Myocyte (in vitro differentiated cells): Measurements from ENCODE around the gene BAIAP2. TPM values are rescaled to one million over a fixed set of nuclear protein-coding genes. Genes with fewer than 3 reads are reported as not detected.
A peak's percentile ranks its signal among the peaks of the same experiment; 100 is the strongest.

Experiments used
- DNase-seq: peaks from one replicate; pipeline ENCODE4 v3.0.0-alpha.2; 2012; ENCODE audit warnings: low read depth
- total RNA-seq: library from RNA; depleted of rRNA; stranded (reverse); fragments of >200 nt; gene quantifications from 2 replicates; pipeline ENCODE4 v1.2.3, GENCODE V29; 2014

Gene BAIAP2
- total RNA-seq, 1 donor from 2014 or later = 27.4 TPM

GRCh38 chr17:81121841-81122733 is 87.1 kb downstream of the BAIAP2 start:
- no peak for DNase-seq

- no peak for DNase-seq
These were observed 88.4 kb downstream of the BAIAP2 start for GRCh38 chr17:81123052-81124048.

GRCh38 chr17:81124377-81124776 is 89.4 kb downstream of the BAIAP2 start:
- no peak for DNase-seq

GRCh38 chr17:81125573-81126081 is 90.7 kb downstream of the BAIAP2 start:
- peak; percentile 94 for DNase-seq

GRCh38 chr17:81126281-81127132 is 91.6 kb downstream of the BAIAP2 start:
- DNase-seq = peak; percentile 64

GRCh38 chr17:81127133-81127455 is 92.1 kb downstream of the BAIAP2 start:
- no peak for DNase-seq

GRCh38 chr17:81127526-81128177 is 92.7 kb downstream of the BAIAP2 start:
- DNase-seq = no peak

- no peak for DNase-seq
These were observed 93.4 kb downstream of the BAIAP2 start for GRCh38 chr17:81128338-81128737.

- DNase-seq = no peak
These were observed 93.8 kb downstream of the BAIAP2 start for GRCh38 chr17:81128774-81129173.

- DNase-seq = no peak
These were observed 94.3 kb downstream of the BAIAP2 start for GRCh38 chr17:81129289-81129688.

GRCh38 chr17:81129711-81130367 is 94.9 kb downstream of the BAIAP2 start:
- no peak for DNase-seq

- no peak for DNase-seq
These were observed 95.7 kb downstream of the BAIAP2 start for GRCh38 chr17:81130385-81131361.

GRCh38 chr17:81131486-81132196 is 96.7 kb downstream of the BAIAP2 start:
- no peak for DNase-seq

- DNase-seq = no peak
These were observed 97.2 kb downstream of the BAIAP2 start for GRCh38 chr17:81132197-81132540.

- no peak for DNase-seq
These were observed 98.1 kb downstream of the BAIAP2 start for GRCh38 chr17:81132770-81133723.

GRCh38 chr17:81134064-81134781 is 99.3 kb downstream of the BAIAP2 start:
- DNase-seq = no peak
